ENCODE data around the gene VEGFA. TPM values are rescaled to one million over a fixed set of nuclear protein-coding genes. Genes with fewer than 3 reads are reported as not detected.

The VEGFA gene
- total and polyA plus RNA-seq, 2 of the 8 experiments (the other 6 are each of a cell fraction or from before 2014, with no cell fraction given): 42.2 to 58.5 TPM

DNA sequence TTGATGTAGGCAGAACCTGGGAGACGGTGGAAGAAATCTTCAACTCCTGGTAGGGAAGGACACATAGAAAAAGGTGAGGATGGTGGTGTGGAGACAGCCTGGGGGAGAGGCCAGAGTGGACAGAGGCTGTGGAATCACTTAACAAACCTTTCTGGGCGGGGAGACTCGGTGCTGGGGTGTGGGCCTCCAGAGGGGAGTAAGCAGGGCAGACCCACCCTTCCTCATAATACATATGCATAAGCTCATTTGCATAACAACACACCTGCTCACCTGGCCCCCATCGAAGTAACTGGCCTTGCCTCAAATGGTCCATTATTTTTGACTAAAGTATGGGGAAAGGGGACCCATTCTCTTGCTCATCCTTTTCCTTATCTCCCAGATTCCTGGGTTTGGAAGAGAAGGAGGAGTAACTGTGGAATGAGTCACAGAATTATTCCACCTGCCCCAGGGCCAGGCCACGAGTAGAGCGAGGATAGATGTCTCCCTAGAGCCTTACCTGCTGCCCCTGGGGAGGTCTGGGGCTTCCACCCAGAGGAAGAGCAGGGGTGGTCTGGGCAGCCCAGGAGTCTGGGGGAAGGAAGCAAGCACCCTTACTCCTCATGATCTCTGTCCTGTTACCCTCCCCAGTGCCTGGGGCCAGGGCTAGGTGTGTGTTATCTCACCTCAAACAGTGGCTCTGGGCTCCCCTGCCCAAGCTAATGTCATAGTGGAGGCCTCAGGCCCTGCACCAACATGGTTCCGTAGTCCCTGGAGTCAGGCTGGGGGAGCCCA is 10.7 kb upstream of the VEGFA start (continued):
- TF ChIP-seq SP4 (IDR thresholded peaks at IDR 0.05; ENCODE audit: low read length) (no peak), SIX5 (IDR thresholded peaks at IDR 0.05; ENCODE audit: low read depth, low read length) (no peak), SIN3A (conservative IDR thresholded peaks at IDR 0.05 in 1 of 2, IDR thresholded peaks at IDR 0.05 in 1 of 2; ENCODE audit: low read depth in 1 of 2, low read length in 2 of 2) (no peak), HDAC6 (IDR thresholded peaks at IDR 0.05; ENCODE audit: low read depth, low read length) (no peak), HDAC2 (IDR thresholded peaks at IDR 0.05; ENCODE audit: borderline replicate concordance in 1 of 2, low read depth in 2 of 2, low read length in 2 of 2) (no peak), TAF1 (IDR thresholded peaks at IDR 0.05; ENCODE audit: low read depth, low read length) (no peak), POU5F1 (IDR thresholded peaks at IDR 0.05; ENCODE audit: low read depth, low read length) (no peak), PHF8 (conservative IDR thresholded peaks at IDR 0.05; ENCODE audit: low read depth, low read length) (no peak), JUN (IDR thresholded peaks at IDR 0.05; ENCODE audit: low read depth, low read length) (no peak), POLR2AphosphoS5 (IDR thresholded peaks at IDR 0.05; ENCODE audit: low read depth, low read length) (peak; percentile 38; the same call in 1 of the 2 replicates), YY1 (IDR thresholded peaks at IDR 0.05; ENCODE audit: low read depth, low read length) (no peak), BCL11A (IDR thresholded peaks at IDR 0.05; ENCODE audit: low read depth in 2 of 2, low read length in 2 of 2) (no peak), RXRA (IDR thresholded peaks at IDR 0.05; ENCODE audit: insufficient read depth, low read depth, low read length) (no peak)
- TF ChIP-seq, protein P1, sequence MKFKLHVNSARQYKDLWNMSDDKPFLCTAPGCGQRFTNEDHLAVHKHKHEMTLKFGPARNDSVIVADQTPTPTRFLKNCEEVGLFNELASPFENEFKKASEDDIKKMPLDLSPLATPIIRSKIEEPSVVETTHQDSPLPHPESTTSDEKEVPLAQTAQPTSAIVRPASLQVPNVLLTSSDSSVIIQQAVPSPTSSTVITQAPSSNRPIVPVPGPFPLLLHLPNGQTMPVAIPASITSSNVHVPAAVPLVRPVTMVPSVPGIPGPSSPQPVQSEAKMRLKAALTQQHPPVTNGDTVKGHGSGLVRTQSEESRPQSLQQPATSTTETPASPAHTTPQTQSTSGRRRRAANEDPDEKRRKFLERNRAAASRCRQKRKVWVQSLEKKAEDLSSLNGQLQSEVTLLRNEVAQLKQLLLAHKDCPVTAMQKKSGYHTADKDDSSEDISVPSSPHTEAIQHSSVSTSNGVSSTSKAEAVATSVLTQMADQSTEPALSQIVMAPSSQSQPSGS (IDR thresholded peaks at IDR 0.05; ENCODE audit: low read length): no peak
